Stimulated activated naive CD4-positive, alpha-beta T cell (primary cell): Measurements from ENCODE around the gene ACAD8.
A peak's percentile ranks its signal among the peaks of the same experiment; 100 is the strongest.
"Not testable (repeated sequence)": the region's sequence is repeated elsewhere in the genome, so short reads cannot be mapped to it uniquely, and the experiment has no call there.

ENCODE experiments used
- DNase-seq, 6 experiments: peaks; one replicate each; lab custom pipeline; 2025; lab: John Stamatoyannopoulos, UW

ACAD8 gene

GRCh38 chr11:134240592-134240991 lies 12.8 kb upstream of the ACAD8 start:
- no peak for DNase-seq

- no peak for DNase-seq
Measured at GRCh38 chr11:134242376-134242775, 11.0 kb upstream of the ACAD8 start.

GRCh38 chr11:134243913-134244312 lies 9.5 kb upstream of the ACAD8 start:
- DNase-seq = no peak

GRCh38 chr11:134244593-134244992 lies 8.8 kb upstream of the ACAD8 start:
- peak in 2 of 6 experiments; percentile 18 to 28 for DNase-seq

- no peak for DNase-seq
Measured at GRCh38 chr11:134245434-134245833, 7.9 kb upstream of the ACAD8 start.

GRCh38 chr11:134246100-134246499 lies 7.3 kb upstream of the ACAD8 start:
- DNase-seq = no peak

- DNase-seq = no peak
Measured at GRCh38 chr11:134246678-134247077, 6.7 kb upstream of the ACAD8 start.

- no peak for DNase-seq
Measured at GRCh38 chr11:134248910-134249480, 4.4 kb upstream of the ACAD8 start.

GRCh38 chr11:134250246-134250645 lies 3.1 kb upstream of the ACAD8 start:
- DNase-seq = no peak

- no peak for DNase-seq
Measured at GRCh38 chr11:134250675-134251074, 2.7 kb upstream of the ACAD8 start.

- peak in 1 of 6 experiments; percentile 30 for DNase-seq
Measured at GRCh38 chr11:134252346-134253187, 801 bp upstream of the ACAD8 start.

- no peak for DNase-seq
Measured at GRCh38 chr11:134254433-134255183, 1.2 kb downstream of the ACAD8 start.

GRCh38 chr11:134255184-134255561 lies 1.8 kb downstream of the ACAD8 start:
- DNase-seq = not testable (repeated sequence)

GRCh38 chr11:134257101-134257500 lies 3.7 kb downstream of the ACAD8 start:
- DNase-seq = no peak

- no peak for DNase-seq
Measured at GRCh38 chr11:134258577-134258976, 5.2 kb downstream of the ACAD8 start.

GRCh38 chr11:134260503-134260902 lies 7.1 kb downstream of the ACAD8 start:
- no peak for DNase-seq

GRCh38 chr11:134260983-134261382 lies 7.6 kb downstream of the ACAD8 start:
- no peak for DNase-seq

GRCh38 chr11:134261626-134262488 lies 8.5 kb downstream of the ACAD8 start:
- peak in 5 of 6 experiments; percentile 8 to 47 (median 13) for DNase-seq

- no peak for DNase-seq
Measured at GRCh38 chr11:134264966-134265764, 11.8 kb downstream of the ACAD8 start.

GRCh38 chr11:134266440-134266839 lies 13.1 kb downstream of the ACAD8 start:
- no peak for DNase-seq

- DNase-seq = no peak
Measured at GRCh38 chr11:134266841-134267251, 13.5 kb downstream of the ACAD8 start.
